SK-N-SH (cell line): ENCODE results near the gene MEX3A. TPM values are rescaled to one million over a fixed set of nuclear protein-coding genes. Genes with fewer than 3 reads are reported as not detected.

ENCODE experiments used
- CTCF ChIA-PET: fragments of 300-600, 350-600 bp; formaldehyde crosslinking; extraction: SDS; loops from one replicate; lab custom pipeline; 2021; lab: Yijun Ruan, JAX
- POLR2A ChIA-PET: fragments of 350-600 bp; sonication (Branson Sonifier 250); formaldehyde crosslinking; extraction: SDS; loops from one replicate; lab custom pipeline; 2020; ENCODE audit warnings: antibody characterized with exemption, inconsistent platforms; lab: Yijun Ruan, JAX
- DNase-seq: peaks from one replicate; pipeline ENCODE4 v3.0.0; 2012
- H2AFZ ChIP-seq: fragments of 200-600 bp; sonication (generic); 2 replicates; pipeline ENCODE4 v1.8.1; 2016; ENCODE audit warnings: antibody characterized with exemption, mild to moderate bottlenecking, low read depth
- H3F3A ChIP-seq: fragments of 200-600 bp; sonication (generic); replicated peaks from 2 replicates; pipeline ENCODE3; 2016; ENCODE audit warnings: antibody characterized with exemption, mild to moderate bottlenecking; ENCODE audit not compliant: insufficient read depth
- H3K27ac ChIP-seq, 2 experiments: fragments of 200-500 bp in 1 of 2; fragments of 200-600 bp in 1 of 2; sonication (Bioruptor generic) in 1 of 2; sonication (generic), shearing (Covaris generic) in 1 of 2; 2 replicates each; pipeline versions ENCODE4 v1.5.1 to v1.6.1; 2014 to 2016; ENCODE audit warnings: low read depth in 2 of 2, inconsistent platforms in 1 of 2, low read length in 1 of 2, mild to moderate bottlenecking in 1 of 2, mixed read lengths in 1 of 2
- H3K27me3 ChIP-seq: fragments of 200-600 bp; sonication (generic), shearing (Covaris generic); 2 replicates; pipeline ENCODE4 v1.6.1; 2016; ENCODE audit warnings: mixed run types; ENCODE audit not compliant: insufficient read depth
- H3K36me3 ChIP-seq, 2 experiments: fragments of 200-500 bp in 1 of 2; fragments of 200-600 bp in 1 of 2; sonication (Bioruptor generic) in 1 of 2; sonication (generic) in 1 of 2; replicated peaks in 1 of 2; 2 replicates each; pipeline versions ENCODE3 to v1.5.1; 2014 to 2016; ENCODE audit warnings: low read length in 1 of 2, mild to moderate bottlenecking in 1 of 2; ENCODE audit not compliant: insufficient read depth in 2 of 2, control insufficient read depth in 1 of 2
- H3K4me1 ChIP-seq, 2 experiments: fragments of 200-500 bp in 1 of 2; fragments of 200-600 bp in 1 of 2; sonication (Bioruptor generic) in 1 of 2; sonication (generic), shearing (Covaris generic) in 1 of 2; 2 replicates each; pipeline versions ENCODE4 v1.5.1 to v1.6.1; 2014 to 2016; ENCODE audit warnings: low read depth in 1 of 2, low read length in 1 of 2, mixed run types in 1 of 2; ENCODE audit not compliant: insufficient read depth in 2 of 2, control insufficient read depth in 1 of 2
- H3K4me2 ChIP-seq: fragments of 200-600 bp; sonication (generic), shearing (Covaris generic); 2 replicates; pipeline ENCODE4 v1.6.1; 2017; ENCODE audit warnings: mixed run types
- H3K4me3 ChIP-seq, 2 experiments: fragments of 200-500 bp in 1 of 2; fragments of 200-600 bp in 1 of 2; sonication (Bioruptor generic) in 1 of 2; sonication (generic), shearing (Covaris generic) in 1 of 2; 2 replicates each; pipeline versions ENCODE4 v1.5.1 to v1.8.1; 2014 to 2016; ENCODE audit warnings: low read depth in 2 of 2, inconsistent platforms in 1 of 2, low read length in 1 of 2, mild to moderate bottlenecking in 1 of 2, mixed read lengths in 1 of 2, moderate library complexity in 1 of 2
- H3K79me2 ChIP-seq: fragments of 200-600 bp; sonication (generic); 2 replicates; pipeline ENCODE4 v1.8.1; 2017; ENCODE audit warnings: mild to moderate bottlenecking; ENCODE audit not compliant: insufficient read depth
- H3K9ac ChIP-seq: fragments of 200-600 bp; sonication (generic); 2 replicates; pipeline ENCODE4 v1.6.1; 2017; ENCODE audit warnings: mixed run types
- H3K9me2 ChIP-seq: fragments of 200-600 bp; sonication (generic); 2 replicates; pipeline ENCODE4 v1.6.1; 2017; ENCODE audit warnings: mixed run types
- H3K9me3 ChIP-seq: fragments of 200-600 bp; sonication (generic); 2 replicates; pipeline ENCODE4 v1.6.1; 2017; ENCODE audit warnings: mixed run types, mild to moderate bottlenecking, moderate library complexity
- H4K20me1 ChIP-seq: fragments of 200-600 bp; sonication (generic); 2 replicates; pipeline ENCODE4 v1.6.1; 2017; ENCODE audit warnings: mild to moderate bottlenecking, mixed run types; ENCODE audit not compliant: insufficient read depth
- EP300 ChIP-seq, 2 experiments: IDR thresholded peaks; 2 replicates each; pipeline versions ENCODE4 v1.4.0 to v1.6.1; 2012; ENCODE audit warnings: borderline replicate concordance in 1 of 2, low read depth in 1 of 2, low read length in 1 of 2
- GABPA ChIP-seq: IDR thresholded peaks from 2 replicates; pipeline ENCODE4 v1.4.0; 2012; ENCODE audit warnings: low read depth, mild to moderate bottlenecking
- MEF2A ChIP-seq: IDR thresholded peaks from 2 replicates; pipeline ENCODE4 v1.4.0; 2012; ENCODE audit warnings: low read depth, borderline replicate concordance
- NRF1 ChIP-seq: IDR thresholded peaks from 2 replicates; pipeline ENCODE4 v1.6.1; 2012; ENCODE audit warnings: low read depth, mild to moderate bottlenecking, low read length
- SMC3 ChIP-seq: IDR thresholded peaks from 2 replicates; pipeline ENCODE4 v1.6.1; 2012; ENCODE audit warnings: low read depth, low read length, improper control_type of control experiment
- TAF1 ChIP-seq: IDR thresholded peaks from 2 replicates; pipeline ENCODE4 v1.6.1; 2012; ENCODE audit warnings: low read depth, mild to moderate bottlenecking, low read length, moderate library complexity, borderline replicate concordance
- YY1 ChIP-seq: IDR thresholded peaks from 2 replicates; pipeline ENCODE4 v1.4.0; 2012; ENCODE audit warnings: low read depth, mild to moderate bottlenecking
- WGBS: methylation state at CpG from one replicate; pipeline ENCODE4 v1.1.6; 2017; ENCODE audit warnings: low lambda C conversion rate; 5-methylcytosine and 5-hydroxymethylcytosine counted together
- polyA plus RNA-seq, 3 experiments: library from polyadenylated mRNA; depleted of rRNA; stranded (reverse); fragments of >200 nt; gene quantifications; 2 replicates each; pipeline ENCODE4 v1.2.3, GENCODE V29; 2012
- TF ChIP-seq, protein P1 (sequence below): IDR thresholded peaks from 2 replicates; pipeline ENCODE4 v1.6.1; 2012; ENCODE audit warnings: mild to moderate bottlenecking, low read depth, low read length, moderate library complexity
- TF ChIP-seq, protein P2 (sequence below): fragments of 150-350 bp; IDR thresholded peaks from 2 replicates; pipeline ENCODE4 v1.6.1; 2017; ENCODE audit warnings: antibody characterized with exemption, low read length, low read depth, borderline replicate concordance
- TF ChIP-seq, protein P3 (sequence below): IDR thresholded peaks from 2 replicates; pipeline ENCODE4; 2012
- TF ChIP-seq, protein P4 (sequence below): fragments of 150-350 bp; IDR thresholded peaks from 2 replicates; pipeline ENCODE4 v1.6.1; 2016; ENCODE audit warnings: mild to moderate bottlenecking, low read depth, low read length
- TF ChIP-seq, protein P5 (sequence below): IDR thresholded peaks from 2 replicates; pipeline ENCODE4 v1.4.0; 2012; ENCODE audit warnings: low read depth, borderline replicate concordance

MEX3A gene
- polyA plus RNA-seq, 1 of the 3 experiments (the other 2 are of a cell fraction) = 16.2 TPM

DNA sequence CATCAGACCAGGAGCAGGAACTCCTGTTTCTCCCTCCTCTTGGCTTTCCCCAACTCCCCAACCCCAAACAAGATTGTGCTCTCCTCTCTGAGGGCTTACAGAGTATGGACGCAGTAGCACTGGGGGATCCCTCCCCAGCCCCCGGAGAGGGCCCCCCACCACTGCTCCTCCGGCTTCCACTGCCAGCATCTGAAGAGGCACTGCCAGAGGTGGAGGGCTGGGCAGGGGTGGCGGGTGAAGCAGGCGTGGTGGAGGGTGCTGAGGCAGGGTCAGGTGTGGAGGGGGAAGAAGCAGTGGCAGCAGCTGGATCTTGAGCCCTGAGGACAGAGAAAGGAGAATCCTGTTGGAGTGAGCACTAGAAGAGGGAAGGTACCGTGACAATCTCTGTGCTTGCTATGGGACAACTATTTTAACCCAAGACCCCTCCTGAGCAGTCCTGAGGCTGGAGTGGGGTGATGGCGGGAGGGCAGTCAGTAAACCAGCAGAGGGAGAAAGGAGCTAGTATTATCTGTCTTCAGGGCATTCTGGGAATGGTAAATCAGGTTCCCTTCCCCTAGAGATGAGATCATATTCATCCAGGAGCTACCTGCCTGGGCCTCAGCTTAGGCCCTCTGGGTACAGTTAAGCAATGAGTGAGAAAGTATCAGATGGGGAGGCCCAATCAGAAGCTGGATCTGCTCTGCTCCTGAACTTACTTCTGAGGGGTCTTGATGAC, 31.1 kb downstream of the MEX3A start (continued):
- TF ChIP-seq, protein P1, sequence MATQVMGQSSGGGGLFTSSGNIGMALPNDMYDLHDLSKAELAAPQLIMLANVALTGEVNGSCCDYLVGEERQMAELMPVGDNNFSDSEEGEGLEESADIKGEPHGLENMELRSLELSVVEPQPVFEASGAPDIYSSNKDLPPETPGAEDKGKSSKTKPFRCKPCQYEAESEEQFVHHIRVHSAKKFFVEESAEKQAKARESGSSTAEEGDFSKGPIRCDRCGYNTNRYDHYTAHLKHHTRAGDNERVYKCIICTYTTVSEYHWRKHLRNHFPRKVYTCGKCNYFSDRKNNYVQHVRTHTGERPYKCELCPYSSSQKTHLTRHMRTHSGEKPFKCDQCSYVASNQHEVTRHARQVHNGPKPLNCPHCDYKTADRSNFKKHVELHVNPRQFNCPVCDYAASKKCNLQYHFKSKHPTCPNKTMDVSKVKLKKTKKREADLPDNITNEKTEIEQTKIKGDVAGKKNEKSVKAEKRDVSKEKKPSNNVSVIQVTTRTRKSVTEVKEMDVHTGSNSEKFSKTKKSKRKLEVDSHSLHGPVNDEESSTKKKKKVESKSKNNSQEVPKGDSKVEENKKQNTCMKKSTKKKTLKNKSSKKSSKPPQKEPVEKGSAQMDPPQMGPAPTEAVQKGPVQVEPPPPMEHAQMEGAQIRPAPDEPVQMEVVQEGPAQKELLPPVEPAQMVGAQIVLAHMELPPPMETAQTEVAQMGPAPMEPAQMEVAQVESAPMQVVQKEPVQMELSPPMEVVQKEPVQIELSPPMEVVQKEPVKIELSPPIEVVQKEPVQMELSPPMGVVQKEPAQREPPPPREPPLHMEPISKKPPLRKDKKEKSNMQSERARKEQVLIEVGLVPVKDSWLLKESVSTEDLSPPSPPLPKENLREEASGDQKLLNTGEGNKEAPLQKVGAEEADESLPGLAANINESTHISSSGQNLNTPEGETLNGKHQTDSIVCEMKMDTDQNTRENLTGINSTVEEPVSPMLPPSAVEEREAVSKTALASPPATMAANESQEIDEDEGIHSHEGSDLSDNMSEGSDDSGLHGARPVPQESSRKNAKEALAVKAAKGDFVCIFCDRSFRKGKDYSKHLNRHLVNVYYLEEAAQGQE = no peak
- TF ChIP-seq GABPA = no peak

DNA sequence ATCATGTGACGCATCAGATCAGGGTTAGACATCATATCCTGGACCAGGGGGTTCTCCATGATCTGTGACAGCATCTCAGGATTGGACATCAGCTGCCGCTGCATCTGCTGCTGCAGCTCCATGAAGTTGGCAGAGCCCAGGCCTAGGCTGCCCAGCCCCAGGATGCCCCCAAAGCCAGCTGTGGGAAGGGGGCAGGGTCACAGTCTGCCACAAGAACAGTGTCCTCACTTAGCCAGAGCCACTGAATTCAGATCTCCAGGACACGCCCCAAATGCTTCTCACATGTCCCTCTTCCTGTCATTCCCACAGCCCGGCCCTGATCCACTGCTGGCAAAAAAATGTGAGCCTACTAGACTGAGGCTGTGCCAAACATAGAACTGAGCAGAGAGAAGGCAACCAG, 31.9 kb downstream of the MEX3A start:
- Histone ChIP-seq H3K9me2 (no peaks in the 10 kb centered on the region), H4K20me1 (peaks cover 8% of the 10 kb centered on the region), H3K27ac (no peak overlapping the region), H3K4me2 (no peak overlapping the region), H3K79me2 (peaks cover 29% of the 10 kb centered on the region), H3K4me3 (no peak overlapping the region), H3K4me1 (peaks cover under 1 to 11% of the 10 kb centered on the region in 2 experiments; a peak in 2 of 4 replicates), H2AFZ (no peak overlapping the region), H3K36me3 (peaks cover 20 to 42% of the 10 kb centered on the region in 2 experiments), H3K9ac (no peak overlapping the region), H3K9me3 (no peaks in the 10 kb centered on the region), H3K27me3 (no peaks in the 10 kb centered on the region), H3F3A (peaks cover 6% of the 10 kb centered on the region)
- 88% methylated on average over 3 of the region's 4 CpGs for WGBS
- ChIA-PET POLR2A (interaction anchor here (1.2 kb wide), 1 partner anchor 19 kb away, joined by 6 read pairs; no protein-coding TSS in a partner anchor), CTCF (interaction anchor here (1.3 to 3.7 kb wide), 3 partner anchors 16 to 79 kb away, joined by 3 to 13 read pairs (median 4); no protein-coding TSS in a partner anchor)
- no peak for DNase-seq
- TF ChIP-seq, protein P2, sequence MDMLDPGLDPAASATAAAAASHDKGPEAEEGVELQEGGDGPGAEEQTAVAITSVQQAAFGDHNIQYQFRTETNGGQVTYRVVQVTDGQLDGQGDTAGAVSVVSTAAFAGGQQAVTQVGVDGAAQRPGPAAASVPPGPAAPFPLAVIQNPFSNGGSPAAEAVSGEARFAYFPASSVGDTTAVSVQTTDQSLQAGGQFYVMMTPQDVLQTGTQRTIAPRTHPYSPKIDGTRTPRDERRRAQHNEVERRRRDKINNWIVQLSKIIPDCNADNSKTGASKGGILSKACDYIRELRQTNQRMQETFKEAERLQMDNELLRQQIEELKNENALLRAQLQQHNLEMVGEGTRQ = no peak
- TF ChIP-seq, protein P3, sequence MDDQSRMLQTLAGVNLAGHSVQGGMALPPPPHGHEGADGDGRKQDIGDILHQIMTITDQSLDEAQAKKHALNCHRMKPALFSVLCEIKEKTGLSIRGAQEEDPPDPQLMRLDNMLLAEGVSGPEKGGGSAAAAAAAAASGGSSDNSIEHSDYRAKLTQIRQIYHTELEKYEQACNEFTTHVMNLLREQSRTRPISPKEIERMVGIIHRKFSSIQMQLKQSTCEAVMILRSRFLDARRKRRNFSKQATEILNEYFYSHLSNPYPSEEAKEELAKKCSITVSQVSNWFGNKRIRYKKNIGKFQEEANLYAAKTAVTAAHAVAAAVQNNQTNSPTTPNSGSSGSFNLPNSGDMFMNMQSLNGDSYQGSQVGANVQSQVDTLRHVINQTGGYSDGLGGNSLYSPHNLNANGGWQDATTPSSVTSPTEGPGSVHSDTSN = no peak
- TF ChIP-seq YY1 (no peak), SMC3 (no peak), TAF1 (no peak), EP300 (IDR thresholded peaks at IDR 0.05; ENCODE audit: borderline replicate concordance in 1 of 2, low read depth in 1 of 2, low read length in 1 of 2) (no peak), NRF1 (no peak), GABPA (no peak), MEF2A (no peak)
- TF ChIP-seq, protein P4, sequence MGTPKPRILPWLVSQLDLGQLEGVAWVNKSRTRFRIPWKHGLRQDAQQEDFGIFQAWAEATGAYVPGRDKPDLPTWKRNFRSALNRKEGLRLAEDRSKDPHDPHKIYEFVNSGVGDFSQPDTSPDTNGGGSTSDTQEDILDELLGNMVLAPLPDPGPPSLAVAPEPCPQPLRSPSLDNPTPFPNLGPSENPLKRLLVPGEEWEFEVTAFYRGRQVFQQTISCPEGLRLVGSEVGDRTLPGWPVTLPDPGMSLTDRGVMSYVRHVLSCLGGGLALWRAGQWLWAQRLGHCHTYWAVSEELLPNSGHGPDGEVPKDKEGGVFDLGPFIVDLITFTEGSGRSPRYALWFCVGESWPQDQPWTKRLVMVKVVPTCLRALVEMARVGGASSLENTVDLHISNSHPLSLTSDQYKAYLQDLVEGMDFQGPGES = no peak
- TF ChIP-seq, protein P5, sequence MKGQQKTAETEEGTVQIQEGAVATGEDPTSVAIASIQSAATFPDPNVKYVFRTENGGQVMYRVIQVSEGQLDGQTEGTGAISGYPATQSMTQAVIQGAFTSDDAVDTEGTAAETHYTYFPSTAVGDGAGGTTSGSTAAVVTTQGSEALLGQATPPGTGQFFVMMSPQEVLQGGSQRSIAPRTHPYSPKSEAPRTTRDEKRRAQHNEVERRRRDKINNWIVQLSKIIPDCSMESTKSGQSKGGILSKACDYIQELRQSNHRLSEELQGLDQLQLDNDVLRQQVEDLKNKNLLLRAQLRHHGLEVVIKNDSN = no peak
